ENCODE measurements around the gene ENOX2.
"Not testable (repeated sequence)": the region's sequence is repeated elsewhere in the genome, so short reads cannot be mapped to it uniquely, and the experiment has no call there.

ENOX2 gene

DNA sequence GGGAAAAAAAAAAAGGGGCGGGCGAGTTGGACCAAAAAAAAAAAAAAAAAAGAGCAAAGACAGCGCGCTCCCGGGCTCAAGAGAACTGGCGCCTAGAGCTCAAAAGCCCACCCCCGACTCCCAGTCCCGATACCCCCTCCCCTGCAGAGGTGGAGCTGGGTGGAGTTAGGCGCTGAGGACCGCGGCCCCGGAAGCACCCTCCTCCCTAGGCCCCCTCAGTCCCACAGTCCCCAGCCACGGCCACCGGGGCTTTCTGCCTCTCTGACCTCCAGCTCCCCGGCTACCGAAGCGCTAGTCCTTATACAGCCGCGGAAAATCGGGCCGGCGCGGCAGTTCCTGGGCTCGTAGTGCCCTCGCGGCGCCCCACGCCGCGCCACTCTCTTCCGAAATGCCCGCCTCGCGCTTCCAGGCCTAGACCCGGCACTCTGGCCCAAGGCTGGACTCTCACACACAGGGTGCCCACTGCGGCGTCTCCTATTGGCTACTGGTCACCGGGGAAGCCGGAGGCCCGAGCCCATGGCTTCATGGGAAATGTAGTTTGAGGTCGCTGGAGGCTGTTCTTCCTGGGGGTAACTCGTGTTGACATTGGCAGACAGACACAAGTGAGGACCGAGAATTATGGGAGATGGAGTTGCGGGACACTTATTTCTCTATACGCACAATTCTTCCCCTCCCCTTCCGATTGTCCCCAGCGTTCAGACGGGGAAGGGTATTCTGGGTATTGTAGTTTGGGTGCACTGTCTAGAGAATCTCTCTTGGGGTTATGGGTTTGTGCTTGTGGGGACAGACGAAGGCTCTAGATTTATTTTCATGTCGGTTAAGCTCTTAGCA lies at the start of gene ENOX2:
Gene ENOX2, minus strand, starts transcription at position 427 of the 831 bp plus-strand sequence. CDS start 199,993 bp downstream, outside the sequence.
- FAIRE-seq, result peak; percentile 94

GRCh38 chrX:130952266-130953043 lies 49.4 kb upstream of the ENOX2 start:
- FAIRE-seq, result no peak

DNA sequence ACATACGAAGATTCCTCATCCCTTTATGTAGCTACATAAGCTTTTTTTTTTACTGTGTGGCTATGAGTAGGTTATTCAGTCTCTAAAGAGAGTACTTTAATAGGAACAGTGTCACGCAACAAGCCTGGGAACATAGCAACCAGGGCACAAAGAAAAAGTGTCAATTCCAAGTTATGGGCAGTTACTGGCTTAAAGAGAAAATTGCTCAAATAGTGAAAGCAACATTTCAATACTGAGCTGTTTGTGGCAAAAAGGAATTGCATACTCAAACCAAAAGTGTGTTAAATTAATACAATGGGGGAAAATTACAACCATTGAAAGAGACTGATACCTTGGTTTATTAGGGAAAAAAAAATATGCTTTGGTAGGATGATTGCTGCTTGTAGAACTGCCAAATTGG lies 41.2 kb upstream of the ENOX2 start:
- no peak for FAIRE-seq

GRCh38 chrX:130937101-130937500 lies 34.1 kb upstream of the ENOX2 start:
- peak; percentile 25 for FAIRE-seq

DNA sequence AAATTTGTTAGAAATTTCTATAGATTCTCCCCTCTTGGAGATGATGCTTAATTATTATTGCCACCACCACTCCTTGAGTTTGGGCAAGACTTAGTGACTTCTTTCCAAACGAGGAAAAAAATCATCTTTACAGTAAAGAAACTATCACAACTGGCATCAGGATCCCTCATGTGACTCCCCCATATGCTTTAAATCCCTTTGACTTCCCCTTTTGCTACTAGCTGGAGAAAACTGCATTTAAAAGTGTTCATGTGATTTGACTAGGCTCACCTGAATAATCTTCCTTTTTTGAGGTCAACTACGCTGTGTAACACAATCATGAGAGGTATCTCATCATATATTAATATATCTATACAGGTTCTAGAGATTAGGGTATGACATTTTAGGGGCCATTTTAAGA lies 30.3 kb upstream of the ENOX2 start:
- no peak for FAIRE-seq

DNA sequence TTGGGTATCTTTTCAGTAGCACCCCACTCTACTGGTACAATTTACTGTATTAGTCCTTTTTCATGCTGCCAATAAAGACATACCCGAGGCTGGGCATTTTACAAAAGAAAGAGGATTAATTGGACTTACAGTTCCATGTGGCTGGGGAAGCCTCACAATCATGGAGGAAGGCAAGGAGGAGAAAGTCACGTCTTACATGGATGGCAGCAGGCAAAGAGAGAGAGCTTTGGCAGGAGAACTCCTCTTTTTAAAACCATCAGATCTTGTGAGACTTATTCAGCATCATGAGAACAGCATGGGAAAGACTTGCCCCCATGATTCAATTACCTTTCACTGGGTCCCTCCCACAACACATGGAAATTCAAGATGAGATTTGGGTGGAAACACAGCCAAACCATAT lies 17.4 kb upstream of the ENOX2 start:
- not testable (repeated sequence) for FAIRE-seq

DNA sequence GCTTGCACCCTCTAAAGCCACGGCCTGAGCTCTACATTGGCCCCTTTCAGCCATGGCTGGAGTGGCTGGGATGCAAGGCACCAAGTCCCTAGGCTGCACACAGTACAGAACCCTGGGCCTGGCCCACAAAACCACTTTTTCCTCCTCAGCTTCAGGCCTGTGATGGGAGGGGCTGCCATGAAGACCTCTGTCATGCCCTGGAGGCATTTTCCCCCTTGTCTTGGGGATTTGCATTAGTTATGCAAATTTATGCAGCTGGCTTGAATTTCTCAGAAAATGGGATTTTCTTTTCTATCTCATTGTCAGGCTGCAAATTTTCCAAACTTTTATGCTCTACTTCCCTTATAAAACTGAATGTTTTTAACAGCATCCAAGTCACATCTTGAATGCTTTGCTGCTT lies 16.7 kb upstream of the ENOX2 start:
- FAIRE-seq, result not testable (repeated sequence)

DNA sequence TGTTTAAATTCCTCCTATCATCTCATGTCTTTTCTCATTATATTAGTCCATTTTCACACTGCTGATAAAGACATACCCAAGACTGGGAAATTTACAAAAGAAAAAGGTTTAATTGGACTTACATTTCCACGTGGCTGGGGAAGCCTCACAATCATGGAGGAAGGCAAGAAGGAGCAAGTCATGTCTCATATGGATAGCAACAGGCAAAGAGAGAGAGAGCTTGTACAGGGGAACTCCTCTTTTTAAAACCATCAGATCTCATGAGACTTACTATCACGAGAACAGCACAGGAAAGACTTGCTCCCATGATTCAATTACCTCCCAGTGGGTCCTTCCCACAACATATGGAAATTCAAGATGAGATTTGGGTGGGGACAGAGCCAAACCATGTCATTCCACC lies 15.5 kb upstream of the ENOX2 start:
- not testable (repeated sequence) for FAIRE-seq

DNA sequence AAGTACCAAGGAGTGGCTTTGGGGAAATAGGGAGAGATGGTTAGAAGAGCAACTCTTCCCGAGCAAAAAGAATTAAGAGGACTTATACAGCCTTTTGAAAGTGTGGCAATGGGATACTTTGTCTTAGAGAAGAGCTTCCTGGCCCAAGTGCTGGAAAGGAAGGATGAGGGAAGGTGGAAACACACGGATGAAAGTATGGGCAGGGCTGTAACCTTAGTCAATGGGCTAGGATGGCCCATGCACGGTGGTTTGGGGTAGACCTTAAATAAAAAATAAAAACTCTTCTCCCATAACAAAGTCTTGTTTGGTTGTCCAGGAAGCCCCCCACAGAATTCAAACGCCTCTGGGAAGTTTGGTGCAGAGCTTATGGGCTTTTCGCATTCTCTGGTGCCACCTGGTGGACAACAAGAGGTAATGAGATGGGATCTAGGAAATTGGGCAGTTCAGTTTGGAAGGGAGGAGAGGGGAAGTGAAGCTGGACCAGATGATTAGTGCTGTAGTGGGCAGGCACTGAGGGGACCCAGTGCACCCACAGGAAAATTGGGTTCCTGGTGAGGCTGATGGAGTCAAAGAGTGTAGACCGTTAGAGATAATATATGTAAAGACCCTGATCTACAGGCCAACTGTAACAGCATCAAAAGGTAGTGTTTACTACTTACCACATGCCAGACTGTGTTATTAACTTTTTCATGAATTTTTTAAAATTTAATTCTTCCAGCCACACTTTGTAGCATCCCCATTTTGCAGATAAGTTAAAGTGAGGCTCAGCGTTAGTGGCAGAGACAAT lies 13.8 kb upstream of the ENOX2 start:
- FAIRE-seq, result no peak

DNA sequence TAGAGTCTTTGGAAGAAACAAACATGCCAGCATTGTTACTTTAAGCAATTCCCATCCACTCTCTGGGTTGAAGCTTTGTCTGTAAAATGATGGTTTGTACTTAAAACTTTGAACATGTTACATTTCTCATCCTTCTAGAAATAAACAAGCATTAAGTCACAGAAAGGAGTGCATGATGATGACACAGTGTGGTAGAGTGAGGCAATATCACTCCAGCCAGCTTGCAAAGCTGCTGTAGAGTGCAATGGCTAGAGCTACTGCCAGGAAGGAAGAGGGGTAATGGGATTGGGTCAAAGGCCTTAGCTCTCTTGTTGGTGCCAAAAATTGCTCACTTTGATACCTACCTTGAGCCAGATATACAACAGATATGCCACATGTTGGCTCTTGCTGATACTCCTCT lies 12.3 kb upstream of the ENOX2 start:
- FAIRE-seq, result no peak

- no peak for FAIRE-seq
Observed at GRCh38 chrX:130909469-130910136, 6.6 kb upstream of the ENOX2 start.

DNA sequence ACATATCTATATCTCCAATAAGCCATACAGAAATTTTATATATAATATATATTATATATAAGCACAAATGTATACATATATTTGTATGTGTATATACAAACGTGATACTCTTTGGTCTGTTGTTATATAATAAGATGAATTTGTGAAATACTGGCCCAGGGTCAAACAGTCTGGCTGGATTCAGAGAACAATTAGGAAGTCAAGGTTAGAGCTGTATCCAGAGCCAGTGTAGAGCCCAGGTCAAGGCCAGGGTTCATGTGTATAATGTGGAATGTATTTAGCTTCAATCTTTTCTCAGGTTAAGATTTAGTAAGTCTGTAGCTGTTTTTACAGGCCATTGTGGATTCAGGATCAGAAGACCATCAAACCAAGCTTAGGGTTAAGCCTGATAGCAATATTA lies 3.8 kb upstream of the ENOX2 start:
- no peak for FAIRE-seq

GRCh38 chrX:130902446-130902782 lies 595 bp downstream of the ENOX2 start:
- FAIRE-seq, result no peak

GRCh38 chrX:130896802-130897501 lies 6.1 kb downstream of the ENOX2 start:
- FAIRE-seq, result no peak

- FAIRE-seq, result no peak
Observed at GRCh38 chrX:130896026-130896425, 7.0 kb downstream of the ENOX2 start.

- no peak for FAIRE-seq
Observed at GRCh38 chrX:130895299-130895698, 7.7 kb downstream of the ENOX2 start.

- no peak for FAIRE-seq
Observed at GRCh38 chrX:130893356-130894085, 9.5 kb downstream of the ENOX2 start.

GRCh38 chrX:130887376-130887775 lies 15.6 kb downstream of the ENOX2 start:
- FAIRE-seq, result no peak

DNA sequence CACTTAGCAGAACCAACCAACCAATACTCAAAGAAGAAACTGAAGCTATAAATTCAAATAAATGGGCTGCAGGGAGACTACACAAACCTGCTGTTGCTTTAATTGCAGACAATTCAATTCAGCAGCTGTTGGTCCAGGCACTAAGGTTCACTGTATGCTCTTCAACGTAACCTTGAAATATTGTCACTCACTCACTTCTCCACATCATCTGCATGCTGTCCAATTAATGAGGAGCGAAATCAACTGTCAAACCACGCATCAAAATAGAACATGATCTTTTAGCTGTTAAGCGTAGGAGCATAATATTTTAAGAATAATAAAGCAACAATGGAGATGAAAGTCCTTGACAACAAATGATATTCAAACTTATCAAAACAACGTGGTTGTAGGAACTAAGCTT lies 17.0 kb downstream of the ENOX2 start:
- FAIRE-seq, result no peak

- no peak for FAIRE-seq
Observed at GRCh38 chrX:130885508-130885907, 17.5 kb downstream of the ENOX2 start.

- no peak for FAIRE-seq
Observed at GRCh38 chrX:130884627-130885026, 18.4 kb downstream of the ENOX2 start.

DNA sequence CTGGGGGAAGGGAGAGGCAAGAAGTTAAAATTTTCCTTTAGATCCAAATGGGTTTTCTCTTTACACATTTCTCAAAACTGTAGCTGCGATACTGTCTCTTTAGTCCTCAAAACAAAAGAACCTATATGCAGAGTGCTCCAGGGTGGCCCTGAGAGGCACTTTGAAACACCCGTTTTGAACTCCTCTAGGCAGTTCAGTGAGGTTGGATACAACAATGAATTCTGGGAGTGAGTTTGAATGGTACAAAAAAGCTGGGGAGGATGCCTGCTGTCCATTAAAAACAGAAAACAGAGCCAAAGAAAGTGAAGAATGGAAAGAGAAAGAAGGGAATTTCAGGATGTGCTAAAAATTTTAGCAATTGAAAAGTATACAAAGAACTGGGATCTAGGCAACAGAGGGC lies 23.1 kb downstream of the ENOX2 start:
- no peak for FAIRE-seq

All from A204.1 (cell line).